SK-N-SH (cell line): ENCODE results near the gene CISTR. TPM values are rescaled to one million over a fixed set of nuclear protein-coding genes. Genes with fewer than 3 reads are reported as not detected.

Experiments
- CTCF ChIA-PET: fragments of 300-600, 350-600 bp; formaldehyde crosslinking; extraction: SDS; loops from one replicate; lab custom pipeline; 2021; lab: Yijun Ruan, JAX
- POLR2A ChIA-PET: fragments of 350-600 bp; sonication (Branson Sonifier 250); formaldehyde crosslinking; extraction: SDS; loops from one replicate; lab custom pipeline; 2020; ENCODE audit warnings: antibody characterized with exemption, inconsistent platforms; lab: Yijun Ruan, JAX
- DNase-seq: peaks from one replicate; pipeline ENCODE4 v3.0.0; 2012
- H2AFZ ChIP-seq: fragments of 200-600 bp; sonication (generic); 2 replicates; pipeline ENCODE4 v1.8.1; 2016; ENCODE audit warnings: antibody characterized with exemption, mild to moderate bottlenecking, low read depth
- H3F3A ChIP-seq: fragments of 200-600 bp; sonication (generic); replicated peaks from 2 replicates; pipeline ENCODE3; 2016; ENCODE audit warnings: antibody characterized with exemption, mild to moderate bottlenecking; ENCODE audit not compliant: insufficient read depth
- H3K27ac ChIP-seq, 2 experiments: fragments of 200-500 bp in 1 of 2; fragments of 200-600 bp in 1 of 2; sonication (Bioruptor generic) in 1 of 2; sonication (generic), shearing (Covaris generic) in 1 of 2; 2 replicates each; pipeline versions ENCODE4 v1.5.1 to v1.6.1; 2014 to 2016; ENCODE audit warnings: low read depth in 2 of 2, inconsistent platforms in 1 of 2, low read length in 1 of 2, mild to moderate bottlenecking in 1 of 2, mixed read lengths in 1 of 2
- H3K27me3 ChIP-seq: fragments of 200-600 bp; sonication (generic), shearing (Covaris generic); 2 replicates; pipeline ENCODE4 v1.6.1; 2016; ENCODE audit warnings: mixed run types; ENCODE audit not compliant: insufficient read depth
- H3K36me3 ChIP-seq, 2 experiments: fragments of 200-500 bp in 1 of 2; fragments of 200-600 bp in 1 of 2; sonication (Bioruptor generic) in 1 of 2; sonication (generic) in 1 of 2; replicated peaks in 1 of 2; 2 replicates each; pipeline versions ENCODE3 to v1.5.1; 2014 to 2016; ENCODE audit warnings: low read length in 1 of 2, mild to moderate bottlenecking in 1 of 2; ENCODE audit not compliant: insufficient read depth in 2 of 2, control insufficient read depth in 1 of 2
- H3K4me1 ChIP-seq, 2 experiments: fragments of 200-500 bp in 1 of 2; fragments of 200-600 bp in 1 of 2; sonication (Bioruptor generic) in 1 of 2; sonication (generic), shearing (Covaris generic) in 1 of 2; 2 replicates each; pipeline versions ENCODE4 v1.5.1 to v1.6.1; 2014 to 2016; ENCODE audit warnings: low read depth in 1 of 2, low read length in 1 of 2, mixed run types in 1 of 2; ENCODE audit not compliant: insufficient read depth in 2 of 2, control insufficient read depth in 1 of 2
- H3K4me2 ChIP-seq: fragments of 200-600 bp; sonication (generic), shearing (Covaris generic); 2 replicates; pipeline ENCODE4 v1.6.1; 2017; ENCODE audit warnings: mixed run types
- H3K4me3 ChIP-seq, 2 experiments: fragments of 200-500 bp in 1 of 2; fragments of 200-600 bp in 1 of 2; sonication (Bioruptor generic) in 1 of 2; sonication (generic), shearing (Covaris generic) in 1 of 2; 2 replicates each; pipeline versions ENCODE4 v1.5.1 to v1.8.1; 2014 to 2016; ENCODE audit warnings: low read depth in 2 of 2, inconsistent platforms in 1 of 2, low read length in 1 of 2, mild to moderate bottlenecking in 1 of 2, mixed read lengths in 1 of 2, moderate library complexity in 1 of 2
- H3K79me2 ChIP-seq: fragments of 200-600 bp; sonication (generic); 2 replicates; pipeline ENCODE4 v1.8.1; 2017; ENCODE audit warnings: mild to moderate bottlenecking; ENCODE audit not compliant: insufficient read depth
- H3K9ac ChIP-seq: fragments of 200-600 bp; sonication (generic); 2 replicates; pipeline ENCODE4 v1.6.1; 2017; ENCODE audit warnings: mixed run types
- H3K9me2 ChIP-seq: fragments of 200-600 bp; sonication (generic); 2 replicates; pipeline ENCODE4 v1.6.1; 2017; ENCODE audit warnings: mixed run types
- H3K9me3 ChIP-seq: fragments of 200-600 bp; sonication (generic); 2 replicates; pipeline ENCODE4 v1.6.1; 2017; ENCODE audit warnings: mixed run types, mild to moderate bottlenecking, moderate library complexity
- H4K20me1 ChIP-seq: fragments of 200-600 bp; sonication (generic); 2 replicates; pipeline ENCODE4 v1.6.1; 2017; ENCODE audit warnings: mild to moderate bottlenecking, mixed run types; ENCODE audit not compliant: insufficient read depth
- CHD2 ChIP-seq: fragments of 150-350 bp; IDR thresholded peaks from 2 replicates; pipeline ENCODE4 v1.6.1; 2018; ENCODE audit warnings: low read length; ENCODE audit not compliant: partially characterized antibody
- ELF1 ChIP-seq: IDR thresholded peaks from 2 replicates; pipeline ENCODE4 v1.4.0; 2012
- EP300 ChIP-seq, 2 experiments: IDR thresholded peaks; 2 replicates each; pipeline versions ENCODE4 v1.4.0 to v1.6.1; 2012; ENCODE audit warnings: borderline replicate concordance in 1 of 2, low read depth in 1 of 2, low read length in 1 of 2
- EZH2phosphoT487 ChIP-seq: fragments of 200-600 bp; sonication (generic); IDR thresholded peaks from 2 replicates; pipeline ENCODE4 v1.6.1; 2017; ENCODE audit warnings: low read depth, mixed run types, mild to moderate bottlenecking, antibody characterized with exemption, moderate library complexity, borderline replicate concordance
- FOXM1 ChIP-seq: IDR thresholded peaks from 2 replicates; pipeline ENCODE4 v1.4.0; 2012; ENCODE audit warnings: low read depth, mild to moderate bottlenecking
- GATA2 ChIP-seq: sonication (generic); formaldehyde crosslinking; IDR thresholded peaks from 2 replicates; pipeline ENCODE4 v1.5.0; 2020; ENCODE audit warnings: mild to moderate bottlenecking, missing genetic modification reagents
- JUND ChIP-seq: IDR thresholded peaks from 2 replicates; pipeline ENCODE4 v1.4.0; 2012
- MEF2A ChIP-seq: IDR thresholded peaks from 2 replicates; pipeline ENCODE4 v1.4.0; 2012; ENCODE audit warnings: low read depth, borderline replicate concordance
- MXI1 ChIP-seq: IDR thresholded peaks from 2 replicates; pipeline ENCODE4 v1.6.1; 2012; ENCODE audit warnings: mild to moderate bottlenecking, low read depth, low read length, improper control_type of control experiment
- POLR2AphosphoS5 ChIP-seq: IDR thresholded peaks from 2 replicates; pipeline ENCODE4 v1.6.1; 2012; ENCODE audit warnings: low read depth, low read length
- RAD21 ChIP-seq: IDR thresholded peaks from 2 replicates; pipeline ENCODE4 v1.6.1; 2012; ENCODE audit warnings: mild to moderate bottlenecking, low read length
- TAF1 ChIP-seq: IDR thresholded peaks from 2 replicates; pipeline ENCODE4 v1.6.1; 2012; ENCODE audit warnings: low read depth, mild to moderate bottlenecking, low read length, moderate library complexity, borderline replicate concordance
- TCF12 ChIP-seq: IDR thresholded peaks from 2 replicates; pipeline ENCODE4 v1.4.0; 2012
- TEAD4 ChIP-seq: IDR thresholded peaks from 2 replicates; pipeline ENCODE4 v1.4.0; 2012; ENCODE audit warnings: mild to moderate bottlenecking, borderline replicate concordance; ENCODE audit not compliant: insufficient read depth
- WGBS: methylation state at CpG from one replicate; pipeline ENCODE4 v1.1.6; 2017; ENCODE audit warnings: low lambda C conversion rate; 5-methylcytosine and 5-hydroxymethylcytosine counted together
- polyA plus RNA-seq, 3 experiments: library from polyadenylated mRNA; depleted of rRNA; stranded (reverse); fragments of >200 nt; gene quantifications; 2 replicates each; pipeline ENCODE4 v1.2.3, GENCODE V29; 2012
- TF ChIP-seq, protein P1 (sequence below): IDR thresholded peaks from 2 replicates; pipeline ENCODE4 v1.4.0; 2012; ENCODE audit warnings: low read depth
- TF ChIP-seq, protein P2 (sequence below): fragments of 150-350 bp; IDR thresholded peaks from 2 replicates; pipeline ENCODE4 v1.6.1; 2017; ENCODE audit warnings: antibody characterized with exemption, low read length, low read depth, borderline replicate concordance
- TF ChIP-seq, protein P3 (sequence below): IDR thresholded peaks from 2 replicates; pipeline ENCODE4 v1.6.1; 2012; ENCODE audit warnings: mild to moderate bottlenecking, low read depth, low read length, moderate library complexity
- TF ChIP-seq, protein P4 (sequence below): IDR thresholded peaks from 2 replicates; pipeline ENCODE4; 2012
- TF ChIP-seq, protein P5 (sequence below): IDR thresholded peaks from 2 replicates; pipeline ENCODE4 v1.4.0; 2012; ENCODE audit warnings: low read depth, borderline replicate concordance

Gene CISTR
- polyA plus RNA-seq, 1 of the 3 experiments (the other 2 are of a cell fraction) = not detected

DNA sequence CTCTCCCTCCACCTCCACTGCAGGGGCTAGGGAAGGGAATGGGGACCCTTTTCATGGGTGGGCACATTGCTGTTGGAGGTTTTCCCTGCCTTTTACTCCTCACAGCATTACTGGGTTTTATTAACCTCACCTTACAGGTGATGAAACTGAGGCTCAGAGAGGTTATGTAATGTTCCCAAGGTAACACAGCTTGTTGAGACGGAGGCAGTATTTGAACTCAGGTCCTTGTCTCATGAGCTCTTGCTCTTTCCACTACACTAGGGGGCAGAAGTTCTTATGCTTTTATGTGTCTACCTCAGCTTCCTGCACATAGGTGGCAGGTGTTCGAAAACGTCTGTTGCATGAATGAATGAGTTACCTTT lies 11.7 kb downstream of the CISTR start:
- CTCF ChIA-PET = interaction anchor here (10.2 kb wide), 2 partner anchors 10 to 43 kb away, joined by 356 to 760 read pairs; partner anchors contain the start of gene CALCOCO1
- Histone ChIP-seq H2AFZ (no peak overlapping the region), H3K9me3 (no peaks in the 10 kb centered on the region), H3F3A (no peaks in the 10 kb centered on the region), H3K9ac (no peak overlapping the region), H3K36me3 (no peaks in the 10 kb centered on the region), H3K4me1 (peaks cover 0 to 8% of the 10 kb centered on the region in 2 experiments; a peak in 1 of 4 replicates), H4K20me1 (no peaks in the 10 kb centered on the region), H3K27me3 (peaks cover 92% of the 10 kb centered on the region), H3K4me3 (peak overlapping the region in 1 of 2 experiments; percentile 18; a peak in 1 of 4 replicates), H3K4me2 (no peak overlapping the region), H3K27ac (no peak overlapping the region), H3K9me2 (no peaks in the 10 kb centered on the region), H3K79me2 (no peaks in the 10 kb centered on the region)
- WGBS = 69% methylated on average over 3 of the region's 3 CpGs
- POLR2A ChIA-PET = no interaction called here
- DNase-seq = no peak
- TF ChIP-seq MEF2A = no peak
- TF ChIP-seq FOXM1 = no peak
- no peak for TF ChIP-seq ELF1
- no peak for TF ChIP-seq CHD2
- no peak for TF ChIP-seq EZH2phosphoT487
- no peak for TF ChIP-seq GATA2
- TF ChIP-seq TCF12 = no peak
- TF ChIP-seq, protein P1, sequence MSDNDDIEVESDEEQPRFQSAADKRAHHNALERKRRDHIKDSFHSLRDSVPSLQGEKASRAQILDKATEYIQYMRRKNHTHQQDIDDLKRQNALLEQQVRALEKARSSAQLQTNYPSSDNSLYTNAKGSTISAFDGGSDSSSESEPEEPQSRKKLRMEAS = no peak
- TF ChIP-seq JUND = no peak
- no peak for TF ChIP-seq EP300 (IDR thresholded peaks at IDR 0.05; ENCODE audit: borderline replicate concordance in 1 of 2, low read depth in 1 of 2, low read length in 1 of 2)
- TF ChIP-seq, protein P2, sequence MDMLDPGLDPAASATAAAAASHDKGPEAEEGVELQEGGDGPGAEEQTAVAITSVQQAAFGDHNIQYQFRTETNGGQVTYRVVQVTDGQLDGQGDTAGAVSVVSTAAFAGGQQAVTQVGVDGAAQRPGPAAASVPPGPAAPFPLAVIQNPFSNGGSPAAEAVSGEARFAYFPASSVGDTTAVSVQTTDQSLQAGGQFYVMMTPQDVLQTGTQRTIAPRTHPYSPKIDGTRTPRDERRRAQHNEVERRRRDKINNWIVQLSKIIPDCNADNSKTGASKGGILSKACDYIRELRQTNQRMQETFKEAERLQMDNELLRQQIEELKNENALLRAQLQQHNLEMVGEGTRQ = no peak

DNA sequence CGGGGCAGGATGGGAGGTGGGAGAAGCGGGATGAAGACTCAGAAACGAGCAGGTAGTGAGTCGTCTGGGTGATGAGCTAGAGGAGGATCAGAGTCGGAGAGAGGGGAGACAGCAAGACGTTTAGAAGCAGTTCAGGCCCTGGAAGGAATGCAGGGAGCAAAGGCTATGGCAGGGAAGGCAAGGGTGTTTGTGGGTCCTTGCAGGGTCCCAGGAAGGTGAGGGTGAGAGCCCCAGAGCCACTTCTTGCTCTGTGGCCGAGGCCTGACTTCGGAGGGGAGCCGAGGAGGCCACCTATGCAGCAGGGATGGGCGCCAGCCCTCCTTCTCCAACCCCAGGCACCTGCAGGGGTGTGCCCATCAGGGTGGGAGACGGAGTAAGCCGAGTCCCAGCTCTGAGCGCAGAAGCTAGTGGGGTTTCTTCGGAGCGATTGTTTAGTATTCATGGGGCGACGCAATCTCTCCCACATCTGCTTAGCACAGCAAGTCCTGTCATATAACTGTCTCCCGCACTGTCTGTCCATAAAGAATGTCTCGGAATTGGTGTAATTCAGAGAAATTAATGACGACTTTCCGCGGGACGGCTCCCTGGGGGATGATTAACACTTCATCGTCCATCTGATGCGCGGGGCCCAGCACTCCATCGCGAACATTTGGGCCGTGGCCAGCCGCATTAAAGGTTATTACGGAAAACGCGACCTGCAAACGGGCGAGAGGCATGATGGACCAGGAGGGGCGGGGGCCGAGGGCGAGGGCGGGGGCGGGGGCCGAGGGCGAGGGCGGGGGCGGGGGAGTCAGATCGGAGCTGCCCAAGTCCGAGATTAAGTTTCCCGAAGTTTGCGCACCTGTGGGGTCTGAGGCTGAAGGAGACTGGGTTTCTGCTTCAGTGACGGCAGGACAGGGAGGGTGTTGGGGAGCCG lies 12.3 kb downstream of the CISTR start:
- Histone ChIP-seq H3K4me3 (peak overlapping the region in 1 of 2 experiments; percentile 18; a peak in 1 of 4 replicates), H3K27me3 (peaks cover 88% of the 10 kb centered on the region), H3K79me2 (no peaks in the 10 kb centered on the region), H3F3A (no peaks in the 10 kb centered on the region), H3K4me2 (peak overlapping the region; percentile 40; the same call in 1 of the 2 replicates), H3K36me3 (no peaks in the 10 kb centered on the region), H3K9ac (no peak overlapping the region), H3K9me3 (no peaks in the 10 kb centered on the region), H3K27ac (no peak overlapping the region), H3K4me1 (peaks cover 0 to 8% of the 10 kb centered on the region in 2 experiments; a peak in 1 of 4 replicates), H4K20me1 (no peaks in the 10 kb centered on the region), H2AFZ (no peak overlapping the region), H3K9me2 (no peaks in the 10 kb centered on the region)
- POLR2A ChIA-PET = interaction anchor here (0.6 kb wide), 1 partner anchor 417 kb away, joined by 3 read pairs; no protein-coding TSS in a partner anchor
- peak; percentile 48 for DNase-seq
- WGBS = 24% methylated on average over 40 of the region's 50 CpGs
- CTCF ChIA-PET = interaction anchor here (0.9 to 19.3 kb wide), 6 partner anchors 4 to 63 kb away, joined by 3 to 760 read pairs (median 182); partner anchors contain the start of genes ATP5MC2 and CALCOCO1
- TF ChIP-seq TEAD4 (no peak), RAD21 (no peak), TCF12 (no peak), POLR2AphosphoS5 (no peak), TAF1 (no peak), MXI1 (no peak), GATA2 (no peak)
- TF ChIP-seq, protein P3, sequence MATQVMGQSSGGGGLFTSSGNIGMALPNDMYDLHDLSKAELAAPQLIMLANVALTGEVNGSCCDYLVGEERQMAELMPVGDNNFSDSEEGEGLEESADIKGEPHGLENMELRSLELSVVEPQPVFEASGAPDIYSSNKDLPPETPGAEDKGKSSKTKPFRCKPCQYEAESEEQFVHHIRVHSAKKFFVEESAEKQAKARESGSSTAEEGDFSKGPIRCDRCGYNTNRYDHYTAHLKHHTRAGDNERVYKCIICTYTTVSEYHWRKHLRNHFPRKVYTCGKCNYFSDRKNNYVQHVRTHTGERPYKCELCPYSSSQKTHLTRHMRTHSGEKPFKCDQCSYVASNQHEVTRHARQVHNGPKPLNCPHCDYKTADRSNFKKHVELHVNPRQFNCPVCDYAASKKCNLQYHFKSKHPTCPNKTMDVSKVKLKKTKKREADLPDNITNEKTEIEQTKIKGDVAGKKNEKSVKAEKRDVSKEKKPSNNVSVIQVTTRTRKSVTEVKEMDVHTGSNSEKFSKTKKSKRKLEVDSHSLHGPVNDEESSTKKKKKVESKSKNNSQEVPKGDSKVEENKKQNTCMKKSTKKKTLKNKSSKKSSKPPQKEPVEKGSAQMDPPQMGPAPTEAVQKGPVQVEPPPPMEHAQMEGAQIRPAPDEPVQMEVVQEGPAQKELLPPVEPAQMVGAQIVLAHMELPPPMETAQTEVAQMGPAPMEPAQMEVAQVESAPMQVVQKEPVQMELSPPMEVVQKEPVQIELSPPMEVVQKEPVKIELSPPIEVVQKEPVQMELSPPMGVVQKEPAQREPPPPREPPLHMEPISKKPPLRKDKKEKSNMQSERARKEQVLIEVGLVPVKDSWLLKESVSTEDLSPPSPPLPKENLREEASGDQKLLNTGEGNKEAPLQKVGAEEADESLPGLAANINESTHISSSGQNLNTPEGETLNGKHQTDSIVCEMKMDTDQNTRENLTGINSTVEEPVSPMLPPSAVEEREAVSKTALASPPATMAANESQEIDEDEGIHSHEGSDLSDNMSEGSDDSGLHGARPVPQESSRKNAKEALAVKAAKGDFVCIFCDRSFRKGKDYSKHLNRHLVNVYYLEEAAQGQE = no peak
- TF ChIP-seq, protein P4, sequence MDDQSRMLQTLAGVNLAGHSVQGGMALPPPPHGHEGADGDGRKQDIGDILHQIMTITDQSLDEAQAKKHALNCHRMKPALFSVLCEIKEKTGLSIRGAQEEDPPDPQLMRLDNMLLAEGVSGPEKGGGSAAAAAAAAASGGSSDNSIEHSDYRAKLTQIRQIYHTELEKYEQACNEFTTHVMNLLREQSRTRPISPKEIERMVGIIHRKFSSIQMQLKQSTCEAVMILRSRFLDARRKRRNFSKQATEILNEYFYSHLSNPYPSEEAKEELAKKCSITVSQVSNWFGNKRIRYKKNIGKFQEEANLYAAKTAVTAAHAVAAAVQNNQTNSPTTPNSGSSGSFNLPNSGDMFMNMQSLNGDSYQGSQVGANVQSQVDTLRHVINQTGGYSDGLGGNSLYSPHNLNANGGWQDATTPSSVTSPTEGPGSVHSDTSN = no peak
- TF ChIP-seq, protein P5, sequence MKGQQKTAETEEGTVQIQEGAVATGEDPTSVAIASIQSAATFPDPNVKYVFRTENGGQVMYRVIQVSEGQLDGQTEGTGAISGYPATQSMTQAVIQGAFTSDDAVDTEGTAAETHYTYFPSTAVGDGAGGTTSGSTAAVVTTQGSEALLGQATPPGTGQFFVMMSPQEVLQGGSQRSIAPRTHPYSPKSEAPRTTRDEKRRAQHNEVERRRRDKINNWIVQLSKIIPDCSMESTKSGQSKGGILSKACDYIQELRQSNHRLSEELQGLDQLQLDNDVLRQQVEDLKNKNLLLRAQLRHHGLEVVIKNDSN = no peak
